HFF-Myc (cell line): Measurements from ENCODE around the gene IFT52.

Experiments
- DNase-seq: peaks from one replicate; pipeline ENCODE4 v3.0.0-alpha.2; 2011; ENCODE audit warnings: low read depth; ENCODE audit errors: extremely low read depth
- H3K4me3 ChIP-seq: replicated peaks from 2 replicates; pipeline ENCODE4 v1.5.1; 2011; ENCODE audit warnings: low read depth, mild to moderate bottlenecking, control low read depth, low read length
- TF ChIP-seq, protein P1 (sequence below): IDR thresholded peaks from 2 replicates; pipeline ENCODE4 v1.5.1; 2012; ENCODE audit warnings: mild to moderate bottlenecking, low read depth, low read length, control low read depth; ENCODE audit errors: missing control alignments

Gene IFT52

DNA sequence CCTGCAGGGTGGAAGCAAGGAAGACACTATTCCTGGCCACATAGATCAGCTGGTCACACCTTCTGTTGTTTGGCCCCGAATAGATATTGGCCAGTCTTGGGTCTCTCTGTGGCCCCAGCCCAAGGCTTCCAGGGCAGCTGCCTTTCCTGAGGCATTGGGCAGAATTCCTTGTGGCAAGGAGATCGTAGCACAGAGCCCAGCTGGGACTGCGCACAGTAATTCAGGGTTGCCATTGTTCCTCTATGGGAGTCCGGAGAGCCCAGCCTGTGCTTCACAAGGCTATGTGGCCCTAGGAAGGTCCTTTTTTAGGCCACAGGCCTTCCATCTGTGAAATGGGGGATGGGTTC is 25.0 kb upstream of the IFT52 start:
- no peak for DNase-seq
- TF ChIP-seq, protein P1, sequence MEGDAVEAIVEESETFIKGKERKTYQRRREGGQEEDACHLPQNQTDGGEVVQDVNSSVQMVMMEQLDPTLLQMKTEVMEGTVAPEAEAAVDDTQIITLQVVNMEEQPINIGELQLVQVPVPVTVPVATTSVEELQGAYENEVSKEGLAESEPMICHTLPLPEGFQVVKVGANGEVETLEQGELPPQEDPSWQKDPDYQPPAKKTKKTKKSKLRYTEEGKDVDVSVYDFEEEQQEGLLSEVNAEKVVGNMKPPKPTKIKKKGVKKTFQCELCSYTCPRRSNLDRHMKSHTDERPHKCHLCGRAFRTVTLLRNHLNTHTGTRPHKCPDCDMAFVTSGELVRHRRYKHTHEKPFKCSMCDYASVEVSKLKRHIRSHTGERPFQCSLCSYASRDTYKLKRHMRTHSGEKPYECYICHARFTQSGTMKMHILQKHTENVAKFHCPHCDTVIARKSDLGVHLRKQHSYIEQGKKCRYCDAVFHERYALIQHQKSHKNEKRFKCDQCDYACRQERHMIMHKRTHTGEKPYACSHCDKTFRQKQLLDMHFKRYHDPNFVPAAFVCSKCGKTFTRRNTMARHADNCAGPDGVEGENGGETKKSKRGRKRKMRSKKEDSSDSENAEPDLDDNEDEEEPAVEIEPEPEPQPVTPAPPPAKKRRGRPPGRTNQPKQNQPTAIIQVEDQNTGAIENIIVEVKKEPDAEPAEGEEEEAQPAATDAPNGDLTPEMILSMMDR = no peak
- no peak overlapping the region for H3K4me3 ChIP-seq

DNA sequence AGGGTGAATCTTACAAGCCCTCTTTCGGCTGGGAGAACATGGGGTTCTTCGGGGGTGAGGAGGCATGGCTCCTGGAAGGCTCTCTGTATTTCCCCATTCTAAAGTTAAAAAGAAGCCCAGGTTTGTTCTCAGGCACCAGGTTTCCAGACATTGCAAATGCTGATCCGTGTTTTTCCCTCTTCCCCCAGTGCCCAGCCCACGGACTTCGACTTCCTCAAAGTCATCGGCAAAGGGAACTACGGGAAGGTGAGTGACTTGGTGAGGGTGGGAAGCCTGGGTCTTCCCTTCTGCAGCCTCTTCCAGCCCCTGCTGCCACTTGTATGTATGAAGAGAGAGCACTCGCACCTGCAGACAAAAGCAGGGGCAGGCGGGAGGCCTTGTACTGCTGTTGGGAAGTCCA is 23.3 kb upstream of the IFT52 start:
- no peak for DNase-seq
- no peak overlapping the region for H3K4me3 ChIP-seq
- TF ChIP-seq, protein P1 = no peak

DNA sequence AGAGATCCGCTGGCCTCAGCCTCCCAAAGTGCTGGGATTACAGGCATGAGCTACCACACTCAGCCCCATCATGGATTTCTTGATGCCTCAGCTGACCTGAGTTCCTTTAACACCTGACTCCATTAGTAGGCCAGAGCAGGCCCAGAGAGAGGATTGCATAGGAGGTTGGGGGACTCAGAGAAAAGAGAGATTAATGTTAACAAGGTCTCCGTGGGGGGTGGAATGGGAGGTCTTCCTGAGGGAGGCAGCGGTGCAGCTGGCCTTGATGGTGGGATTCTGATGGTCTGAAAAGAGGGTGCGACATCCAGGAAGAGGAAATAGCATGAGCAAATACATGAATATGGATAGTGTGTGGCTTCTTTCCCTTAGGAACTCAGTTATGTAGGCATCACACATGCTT is 22.0 kb upstream of the IFT52 start:
- TF ChIP-seq, protein P1 = no peak
- no peak for DNase-seq
- no peak overlapping the region for H3K4me3 ChIP-seq

DNA sequence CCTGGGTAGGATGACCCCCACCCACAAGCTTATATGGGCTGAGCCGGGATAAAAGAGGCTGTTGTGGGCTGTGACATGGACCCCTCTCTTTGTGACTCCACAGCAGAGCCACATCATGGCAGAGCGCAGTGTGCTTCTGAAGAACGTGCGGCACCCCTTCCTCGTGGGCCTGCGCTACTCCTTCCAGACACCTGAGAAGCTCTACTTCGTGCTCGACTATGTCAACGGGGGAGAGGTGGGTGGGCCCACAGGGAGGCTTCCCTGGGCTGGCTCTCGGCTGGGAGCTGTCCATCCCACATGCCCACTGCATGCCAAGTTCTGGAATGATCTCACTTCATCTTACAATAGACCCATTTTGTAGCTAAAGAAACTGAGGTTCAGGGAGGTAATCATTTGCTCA is 21.5 kb upstream of the IFT52 start:
- TF ChIP-seq, protein P1 = no peak
- H3K4me3 ChIP-seq = no peak overlapping the region
- DNase-seq = no peak

DNA sequence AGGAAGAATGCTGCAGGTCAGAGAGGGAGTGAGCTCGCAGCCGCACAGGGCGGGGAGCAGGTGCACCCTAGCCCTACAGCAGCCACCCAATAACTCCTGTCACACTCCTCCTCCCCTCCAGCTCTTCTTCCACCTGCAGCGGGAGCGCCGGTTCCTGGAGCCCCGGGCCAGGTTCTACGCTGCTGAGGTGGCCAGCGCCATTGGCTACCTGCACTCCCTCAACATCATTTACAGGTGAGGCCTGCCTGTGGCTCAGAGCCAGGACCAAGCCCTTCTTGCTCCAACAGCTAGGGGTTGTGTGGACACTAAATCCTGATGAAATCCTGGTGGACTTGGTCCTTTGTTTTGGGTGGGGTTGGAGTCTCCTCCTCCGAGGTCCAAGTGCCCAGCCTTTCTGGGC is 20.2 kb upstream of the IFT52 start:
- no peak overlapping the region for H3K4me3 ChIP-seq
- DNase-seq = no peak
- TF ChIP-seq, protein P1 = no peak

DNA sequence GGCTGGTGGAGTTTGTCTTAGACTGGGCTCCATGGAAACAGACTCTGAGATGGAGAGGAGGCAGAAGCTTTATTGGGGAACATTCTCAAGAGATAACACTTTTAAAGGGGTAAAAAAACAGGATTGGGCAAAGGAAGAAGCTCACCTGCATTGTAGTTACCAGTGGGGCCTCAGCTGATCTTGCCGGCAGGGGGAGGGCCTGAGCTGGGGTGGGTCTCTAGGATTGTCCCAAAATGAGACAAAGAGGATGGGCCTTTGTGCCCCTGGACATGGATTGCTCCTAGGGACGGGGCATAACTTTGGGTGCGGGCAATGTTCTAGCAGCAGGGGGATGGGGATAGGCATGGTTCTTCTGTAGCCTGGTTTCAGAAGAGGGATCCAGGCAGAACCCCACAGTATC is 19.4 kb upstream of the IFT52 start:
- no peak overlapping the region for H3K4me3 ChIP-seq
- no peak for DNase-seq
- TF ChIP-seq, protein P1 = no peak

DNA sequence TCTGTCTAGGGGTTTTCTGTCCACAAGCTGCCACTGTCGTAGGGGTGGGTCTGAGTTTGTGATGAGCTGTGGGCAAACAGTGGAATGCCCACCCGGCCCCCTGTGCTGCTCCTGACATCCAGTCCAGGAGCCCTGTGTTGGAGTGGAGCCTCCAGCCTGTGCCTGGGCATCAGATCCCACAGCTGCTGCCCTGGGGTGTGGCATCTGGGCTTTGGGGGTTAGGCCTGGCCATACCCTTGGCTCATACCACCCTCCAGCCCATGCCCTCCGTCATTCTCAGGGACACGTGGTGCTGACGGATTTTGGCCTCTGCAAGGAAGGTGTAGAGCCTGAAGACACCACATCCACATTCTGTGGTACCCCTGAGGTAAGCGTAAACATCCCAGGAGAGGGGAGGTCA is 19.0 kb upstream of the IFT52 start:
- TF ChIP-seq, protein P1 = no peak
- no peak for DNase-seq
- H3K4me3 ChIP-seq = no peak overlapping the region
